PC-3 (cell line): ENCODE measurements around the gene CRY2.

Experiments used
- CTCF ChIP-seq: fragments of 300-600 bp; sonication (generic); conservative IDR thresholded peaks from 2 replicates; pipeline ENCODE4 v1.5.1; 2017; ENCODE audit warnings: antibody characterized with exemption, low read depth, mild to moderate bottlenecking, low read length
- EZH2 ChIP-seq: fragments of 300-600 bp; sonication (generic); IDR thresholded peaks from one replicate; pipeline ENCODE4 v1.6.1; 2017; ENCODE audit warnings: antibody characterized with exemption, mild to moderate bottlenecking, low read length; ENCODE audit not compliant: unreplicated experiment
- EZH2phosphoT487 ChIP-seq: fragments of 300-600 bp; sonication (generic); IDR thresholded peaks from 2 replicates; pipeline ENCODE4 v1.6.1; 2018; ENCODE audit warnings: mild to moderate bottlenecking, antibody characterized with exemption, low read length, borderline replicate concordance

- TF ChIP-seq CTCF (no peak), EZH2phosphoT487 (no peak), EZH2 (no peak)
Observed at GRCh38 chr11:45909594-45910475, 62.6 kb downstream of the CRY2 start.
